GM19395 (cell line): Measurements from ENCODE around the gene PRKAB1.
A peak's percentile ranks its signal among the peaks of the same experiment; 100 is the strongest.

Source experiments
- ATAC-seq: cut with Tn5 transposase; IDR thresholded peaks from one replicate; pipeline ENCODE4 v1.9.1; 2021; ENCODE audit warnings: mild to moderate bottlenecking, moderate library complexity; ENCODE audit not compliant: unreplicated experiment

PRKAB1 gene

DNA sequence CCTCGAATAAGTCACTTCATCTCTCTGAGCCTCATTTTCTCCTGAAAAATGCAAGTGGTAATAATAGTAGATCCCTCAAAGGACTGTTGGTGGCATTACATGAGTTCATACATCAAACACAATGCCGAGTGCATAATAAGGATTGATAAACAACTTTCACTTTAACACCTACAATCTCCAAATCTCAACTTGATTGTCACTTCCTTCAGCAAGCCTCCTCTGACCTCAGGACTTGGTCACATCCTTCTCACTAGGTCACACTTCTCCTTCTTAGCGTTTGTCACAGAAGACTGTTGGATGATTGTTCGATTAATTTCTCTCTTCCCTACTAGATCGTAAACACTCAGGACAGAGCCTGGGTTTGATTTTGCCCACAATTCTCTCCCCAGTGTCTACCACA is 7.9 kb upstream of the PRKAB1 start:
- no peak for ATAC-seq

DNA sequence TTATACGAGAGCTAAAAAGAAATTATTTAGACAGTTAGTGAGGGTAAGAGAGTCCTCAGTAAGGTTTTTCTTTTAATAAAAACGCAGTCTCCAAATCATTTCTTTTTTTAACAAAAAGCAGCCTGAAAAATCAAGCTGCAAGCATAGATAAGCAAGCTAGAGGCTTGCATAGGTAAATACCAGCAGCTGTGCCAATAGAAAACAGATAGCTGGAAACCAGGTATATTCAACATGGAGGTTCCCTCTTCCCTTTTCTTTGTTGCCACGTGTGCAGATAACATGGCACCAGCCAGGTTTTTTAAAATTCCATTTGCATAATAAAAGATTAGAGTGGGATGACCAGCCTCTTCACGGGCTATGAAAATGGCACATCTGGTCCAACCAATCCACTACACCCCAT is 6.1 kb upstream of the PRKAB1 start:
- ATAC-seq = no peak

DNA sequence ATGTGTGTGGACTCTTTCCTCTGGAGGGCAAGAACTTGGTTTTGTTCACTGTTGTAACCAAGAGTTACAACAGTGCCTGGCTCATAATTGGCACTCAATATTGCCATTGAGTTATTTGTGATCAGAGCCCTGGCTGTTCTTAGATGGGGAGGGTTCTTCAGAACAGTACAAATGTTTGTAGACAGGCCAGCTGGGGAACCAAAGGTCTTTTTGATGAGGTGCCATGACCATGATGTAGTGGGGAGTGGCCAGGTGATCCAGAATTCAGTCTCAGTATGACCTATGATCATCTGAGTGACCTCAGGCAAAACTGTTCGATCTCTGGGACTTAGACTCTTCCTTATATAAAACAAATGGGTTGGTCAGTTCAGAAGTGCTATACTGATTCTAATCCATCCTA is 3.3 kb upstream of the PRKAB1 start:
- ATAC-seq = no peak

DNA sequence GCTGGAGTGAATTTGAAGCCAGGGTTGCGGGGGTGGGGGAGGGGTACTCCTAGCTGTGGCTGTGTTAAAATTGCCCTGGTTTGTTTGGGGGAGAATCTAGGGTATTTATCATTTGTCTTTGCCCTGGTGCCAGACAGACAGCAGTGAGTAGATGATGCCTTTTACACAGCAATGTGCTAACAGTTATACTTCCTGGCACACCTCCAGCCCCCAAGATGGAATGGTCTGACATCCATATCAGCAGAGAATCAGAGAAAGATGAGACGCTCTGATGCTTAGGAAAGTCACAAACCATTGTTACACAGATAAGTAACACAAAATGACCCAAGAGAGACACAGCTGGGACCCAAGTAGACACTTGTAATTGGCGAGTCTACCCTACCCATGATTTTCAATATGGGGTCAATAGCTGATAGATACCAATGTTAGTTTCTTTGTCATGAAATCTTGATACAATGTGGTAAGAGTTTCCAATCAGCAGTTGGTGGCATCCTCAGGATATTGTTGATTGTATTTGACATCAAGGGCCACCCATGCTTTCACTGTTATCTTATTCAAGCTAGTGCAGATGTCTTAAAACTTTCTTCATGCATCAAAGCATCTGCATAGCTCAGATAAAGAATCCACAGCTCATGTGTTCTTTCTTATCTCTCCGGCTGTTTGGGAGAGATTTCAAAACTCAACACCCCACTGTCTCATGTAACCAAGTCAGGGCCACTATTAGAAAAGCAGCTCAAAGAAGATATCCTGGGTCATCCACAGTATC is 2.6 kb upstream of the PRKAB1 start:
- no peak for ATAC-seq

DNA sequence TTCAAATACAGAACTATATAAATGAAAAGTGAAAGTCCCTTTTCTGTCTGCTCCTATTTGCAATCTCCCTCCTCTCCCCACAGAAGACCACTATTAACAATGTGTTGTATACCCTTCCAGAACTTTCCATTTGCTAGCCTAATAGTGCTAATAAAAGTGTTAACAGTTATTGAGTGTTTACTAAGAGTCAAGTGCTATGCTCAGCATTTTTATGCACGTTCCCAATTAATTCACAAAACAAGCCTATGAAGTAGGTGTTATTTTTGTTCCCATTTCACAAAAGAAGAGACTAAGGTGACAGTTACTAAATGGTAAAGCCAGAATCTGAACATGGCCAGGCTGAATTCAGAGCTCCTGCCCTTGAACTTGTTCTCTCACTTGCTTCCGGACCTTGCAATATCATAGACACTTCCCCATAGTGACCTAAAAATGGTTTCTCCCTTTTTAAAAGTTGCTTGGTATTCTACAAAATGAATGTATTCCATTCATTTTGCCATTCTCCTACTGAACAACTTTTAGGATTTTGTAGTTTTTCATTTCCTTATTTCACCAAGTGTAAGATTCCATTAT is 1.6 kb upstream of the PRKAB1 start:
- no peak for ATAC-seq

DNA sequence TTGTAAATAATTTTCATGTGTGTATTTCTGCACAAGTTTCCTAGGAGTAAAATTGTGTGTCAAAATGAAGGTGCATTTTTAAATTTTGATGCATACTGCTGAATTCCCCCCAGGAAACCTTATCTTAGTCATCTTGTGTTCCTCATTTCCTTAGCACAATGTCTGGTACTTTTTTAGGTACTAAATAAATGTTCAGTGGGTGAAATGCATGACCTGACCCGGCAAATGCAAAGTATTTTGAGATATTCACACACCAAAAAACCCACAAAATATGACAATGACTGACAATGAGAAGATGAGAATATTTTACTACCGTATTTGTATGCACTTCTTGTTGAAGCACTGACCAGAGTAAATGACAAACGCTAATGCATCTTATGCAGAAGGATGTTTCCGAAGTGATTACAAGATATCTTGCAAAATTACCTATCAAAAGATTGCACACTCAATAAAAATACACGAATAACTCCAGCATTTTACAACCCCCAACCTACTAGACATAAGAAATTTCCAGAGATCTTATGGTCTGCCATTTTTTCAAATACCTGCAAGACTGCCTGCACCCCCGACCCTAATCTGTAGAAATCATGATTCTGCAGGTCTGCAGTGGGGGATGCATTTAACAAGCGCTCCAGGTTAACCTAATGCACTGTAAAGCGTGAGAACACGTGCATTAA is 895 bp upstream of the PRKAB1 start:
- peak; percentile 33 for ATAC-seq

DNA sequence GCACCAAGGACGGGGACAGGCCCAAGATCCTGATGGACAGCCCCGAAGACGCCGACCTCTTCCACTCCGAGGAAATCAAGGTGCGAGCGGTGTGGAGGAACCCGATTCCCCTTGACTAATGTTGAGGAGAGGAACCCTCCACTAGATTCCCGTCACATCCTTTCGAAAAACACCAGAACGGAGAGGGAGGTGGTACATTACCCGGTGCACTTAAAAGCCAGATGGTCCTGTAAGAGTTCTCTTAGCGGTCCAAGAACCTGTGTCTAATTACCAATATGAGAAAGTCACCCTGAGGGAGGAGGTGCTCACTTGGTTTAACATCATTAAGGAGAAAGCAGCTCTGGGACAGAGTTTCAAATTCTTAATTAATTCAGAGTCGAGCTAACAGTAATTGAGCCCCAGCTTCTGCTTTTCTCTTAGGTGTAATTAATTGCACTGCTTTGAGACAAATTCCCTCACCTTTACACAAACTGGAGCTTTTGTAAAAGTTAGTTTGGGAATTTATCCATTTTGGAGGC is 450 bp downstream of the PRKAB1 start:
- ATAC-seq = no peak

DNA sequence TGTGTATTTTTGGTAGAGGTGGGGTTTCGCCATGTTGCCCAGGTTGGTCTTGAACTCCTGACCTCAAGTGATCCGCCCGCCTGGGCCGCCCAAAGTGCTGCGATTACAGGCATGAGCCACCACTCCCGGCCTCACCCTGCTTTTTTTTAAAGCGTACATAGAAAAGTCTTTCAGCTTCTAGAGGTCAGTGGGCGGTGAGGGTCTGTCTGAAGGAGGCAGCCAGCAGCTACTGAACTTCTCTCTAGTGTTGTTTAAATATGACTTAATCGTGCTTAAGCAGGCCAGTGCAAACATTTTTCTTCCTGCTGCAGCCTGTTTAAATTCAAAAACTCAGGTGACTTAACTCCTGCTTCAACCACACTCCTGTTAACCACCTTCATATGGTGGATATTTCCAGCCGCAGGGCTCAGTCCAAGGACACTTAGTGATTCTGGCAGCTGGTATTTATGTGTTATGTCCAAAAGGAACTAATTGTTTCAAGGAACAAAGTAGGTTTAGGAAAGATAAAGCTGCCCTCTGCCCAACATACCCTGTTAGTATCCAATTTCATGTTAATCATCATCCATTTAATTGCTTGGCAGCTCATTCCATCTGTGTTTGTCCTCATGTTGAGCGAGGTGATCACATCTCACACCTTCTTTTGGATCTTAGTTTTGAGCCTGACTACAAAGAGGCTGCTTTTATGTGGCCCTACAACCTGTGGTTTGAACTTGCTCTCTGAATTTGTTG is 2.0 kb downstream of the PRKAB1 start:
- no peak for ATAC-seq

DNA sequence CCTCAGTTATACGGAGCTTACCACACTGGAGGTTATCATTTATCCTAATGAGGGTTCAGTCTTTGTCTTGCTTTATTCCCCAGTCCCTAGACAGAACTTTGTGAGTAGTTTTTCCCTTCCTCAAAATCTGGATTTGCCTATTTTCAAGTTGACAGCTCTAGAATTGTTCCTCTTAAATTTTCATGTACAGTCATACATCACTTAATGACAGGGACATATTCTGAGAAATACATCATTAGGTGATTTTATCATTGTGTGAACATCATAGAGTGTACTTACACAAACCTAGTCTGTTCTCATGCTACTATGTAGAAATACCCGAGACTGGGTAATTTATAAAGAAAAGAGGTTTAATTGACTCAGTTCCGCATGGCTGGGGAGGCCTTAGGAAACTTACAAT is 3.1 kb downstream of the PRKAB1 start:
- ATAC-seq = no peak

DNA sequence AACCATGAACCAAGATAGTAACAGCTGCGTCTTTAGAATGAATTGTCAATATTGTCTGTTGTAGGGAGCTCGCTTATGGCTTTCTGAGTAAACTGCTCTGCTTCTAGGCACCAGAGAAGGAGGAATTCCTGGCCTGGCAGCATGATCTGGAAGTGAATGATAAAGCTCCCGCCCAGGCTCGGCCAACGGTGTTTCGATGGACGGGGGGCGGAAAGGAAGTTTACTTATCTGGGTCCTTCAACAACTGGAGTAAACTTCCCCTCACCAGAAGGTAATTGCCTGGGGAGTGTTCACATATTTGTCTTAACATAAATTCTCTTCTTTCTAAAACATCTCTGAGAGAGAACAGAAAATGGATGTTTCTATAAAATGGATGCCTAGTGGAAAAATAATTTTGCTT is 4.3 kb downstream of the PRKAB1 start:
- no peak for ATAC-seq

DNA sequence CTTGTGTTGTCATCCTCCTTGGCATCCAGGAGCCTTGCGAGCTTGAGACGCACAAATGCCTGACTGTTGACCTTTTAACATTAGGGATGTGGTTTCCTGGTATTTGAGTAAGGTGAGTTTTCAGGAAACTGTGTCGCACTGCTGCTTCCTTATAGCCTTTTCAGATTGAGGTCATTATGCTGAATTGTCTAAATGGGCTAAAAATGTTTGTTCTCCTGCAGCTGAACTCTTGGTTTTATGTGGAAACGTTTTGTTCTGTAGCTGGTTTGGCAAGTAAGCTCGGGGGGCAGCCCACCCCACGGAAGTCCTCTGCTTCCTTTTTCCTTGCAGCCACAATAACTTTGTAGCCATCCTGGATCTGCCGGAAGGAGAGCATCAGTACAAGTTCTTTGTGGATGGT is 5.7 kb downstream of the PRKAB1 start:
- ATAC-seq = no peak

DNA sequence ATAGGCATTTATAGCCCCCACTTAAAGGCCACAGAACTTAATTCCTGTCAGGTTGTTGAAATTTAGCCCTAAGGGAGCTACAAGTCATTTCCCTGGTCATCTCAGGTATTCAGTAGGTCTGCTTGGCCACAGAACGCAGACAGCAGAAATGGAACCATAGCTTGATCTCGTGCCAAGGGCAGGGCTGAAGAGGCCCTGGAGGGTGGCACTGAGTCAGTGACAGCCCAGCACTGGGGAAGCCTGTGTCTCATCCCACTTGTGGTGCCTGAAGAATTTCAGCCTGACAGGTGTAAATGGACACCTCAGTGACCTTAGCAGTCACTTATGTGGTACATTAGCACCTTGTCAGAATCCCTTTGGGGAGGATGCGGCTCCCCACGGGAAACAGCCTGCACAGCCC is 6.6 kb downstream of the PRKAB1 start:
- no peak for ATAC-seq

DNA sequence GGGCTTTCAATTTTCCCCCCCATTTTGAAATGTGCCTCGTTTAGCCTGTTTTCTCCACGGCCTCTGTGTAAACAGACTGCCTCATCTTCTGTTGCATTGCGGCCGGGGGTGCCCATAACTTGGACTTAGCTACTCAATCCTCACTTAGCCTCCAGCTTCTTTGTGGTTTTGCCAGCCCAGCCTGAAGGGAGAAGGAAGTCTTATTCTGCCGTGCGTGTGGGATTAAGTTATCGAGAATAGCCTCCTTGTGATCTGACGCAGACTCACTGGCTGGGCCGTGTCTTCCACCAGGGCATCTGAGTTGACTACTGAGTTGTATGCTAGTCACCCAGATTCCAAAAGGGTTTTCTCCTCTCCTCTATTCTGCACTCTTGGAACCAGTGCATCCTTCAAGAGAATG is 8.1 kb downstream of the PRKAB1 start:
- ATAC-seq = no peak

DNA sequence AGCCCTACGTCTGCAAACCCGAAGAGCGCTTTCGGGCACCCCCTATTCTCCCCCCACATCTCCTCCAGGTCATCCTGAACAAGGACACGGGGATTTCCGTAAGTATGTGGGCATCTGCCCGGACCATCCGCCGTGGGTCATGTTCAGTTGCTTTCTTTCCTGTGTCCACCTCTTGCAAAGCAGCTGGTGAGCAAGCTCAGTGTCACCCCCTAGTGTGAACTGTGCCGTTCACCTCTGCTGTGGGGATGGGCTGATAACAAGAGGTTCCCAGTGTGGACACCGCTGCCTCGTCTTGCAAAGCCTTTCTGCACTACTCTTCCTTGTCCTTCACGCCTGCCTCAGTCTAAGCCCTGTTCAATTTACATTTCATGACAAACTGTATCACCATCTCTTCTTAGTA is 8.6 kb downstream of the PRKAB1 start:
- ATAC-seq = no peak

DNA sequence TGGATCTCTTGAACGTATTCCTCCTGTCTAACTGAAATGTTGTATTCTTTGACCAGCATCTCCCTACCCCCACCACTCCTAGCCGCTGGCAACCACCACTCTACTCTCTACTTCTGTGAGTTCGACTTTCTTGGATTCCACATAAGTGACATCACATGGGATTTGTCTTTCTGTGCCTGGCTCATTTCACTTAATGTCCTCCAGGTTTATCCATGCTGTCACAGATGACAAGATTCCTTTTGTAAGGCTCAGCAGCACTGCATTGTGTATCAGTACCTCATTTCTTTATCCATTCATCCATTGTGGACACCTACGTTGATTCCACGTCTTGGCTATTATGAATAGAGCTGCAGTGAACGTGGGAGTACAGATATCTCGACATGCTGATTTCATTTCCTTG is 10.5 kb downstream of the PRKAB1 start:
- no peak for ATAC-seq

DNA sequence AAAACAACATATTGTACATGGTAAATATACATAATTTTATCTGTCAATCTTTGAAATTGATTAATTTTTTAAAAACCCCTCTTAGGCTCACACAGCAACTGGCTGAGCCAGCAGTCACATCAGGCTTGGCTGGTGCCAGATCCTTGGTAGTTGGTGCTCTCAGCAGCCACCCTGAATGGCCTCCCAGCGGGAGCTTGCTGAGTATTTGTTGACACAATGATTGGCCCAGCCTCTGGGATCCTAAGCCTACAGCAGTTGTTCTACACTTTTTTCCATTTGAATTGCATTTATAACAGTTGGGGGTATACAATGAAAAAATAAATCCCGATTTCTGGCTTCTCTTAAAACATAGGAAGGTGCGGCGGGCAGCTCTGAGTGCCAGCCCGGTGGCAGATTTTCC is 11.1 kb downstream of the PRKAB1 start:
- ATAC-seq = no peak

DNA sequence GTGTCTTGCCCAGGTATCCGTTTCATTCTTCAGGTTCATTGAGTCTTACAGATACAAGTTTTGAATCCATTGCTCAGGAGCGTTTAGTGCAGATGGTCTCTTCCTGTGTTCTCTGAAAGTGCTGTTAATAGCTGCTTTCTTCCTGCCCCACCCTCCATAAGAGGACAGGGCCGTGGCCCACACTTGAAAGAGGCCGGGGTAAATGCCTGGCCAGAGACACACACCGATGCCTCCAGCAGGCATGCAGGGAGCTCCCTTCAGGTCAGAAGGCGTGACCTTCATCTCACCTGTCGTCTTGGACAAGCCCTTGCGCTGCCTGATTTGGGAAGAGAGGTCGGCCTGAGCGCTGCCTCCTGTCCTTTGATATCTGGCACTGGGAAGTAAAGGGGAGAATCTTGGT is 11.6 kb downstream of the PRKAB1 start:
- no peak for ATAC-seq

DNA sequence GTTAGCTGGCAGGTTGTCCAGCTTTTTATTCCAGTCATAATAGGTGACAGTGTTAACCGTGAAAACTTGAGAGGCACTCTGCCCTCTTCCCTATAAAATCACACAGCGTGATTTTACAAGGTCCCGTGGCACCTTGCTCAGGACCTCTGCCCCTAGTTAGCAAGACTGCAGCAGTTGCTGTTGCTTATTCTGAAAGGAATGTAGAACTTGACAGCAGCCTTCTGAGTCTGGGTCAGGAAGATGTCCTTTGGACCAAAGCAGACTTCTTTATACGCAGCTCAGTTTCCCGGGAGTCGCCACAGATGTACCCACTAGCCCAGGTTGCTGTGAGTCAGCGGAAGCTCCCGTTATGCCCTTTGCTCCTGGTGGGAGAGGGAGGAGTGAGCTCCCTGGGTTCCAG is 13.2 kb downstream of the PRKAB1 start:
- ATAC-seq = no peak

DNA sequence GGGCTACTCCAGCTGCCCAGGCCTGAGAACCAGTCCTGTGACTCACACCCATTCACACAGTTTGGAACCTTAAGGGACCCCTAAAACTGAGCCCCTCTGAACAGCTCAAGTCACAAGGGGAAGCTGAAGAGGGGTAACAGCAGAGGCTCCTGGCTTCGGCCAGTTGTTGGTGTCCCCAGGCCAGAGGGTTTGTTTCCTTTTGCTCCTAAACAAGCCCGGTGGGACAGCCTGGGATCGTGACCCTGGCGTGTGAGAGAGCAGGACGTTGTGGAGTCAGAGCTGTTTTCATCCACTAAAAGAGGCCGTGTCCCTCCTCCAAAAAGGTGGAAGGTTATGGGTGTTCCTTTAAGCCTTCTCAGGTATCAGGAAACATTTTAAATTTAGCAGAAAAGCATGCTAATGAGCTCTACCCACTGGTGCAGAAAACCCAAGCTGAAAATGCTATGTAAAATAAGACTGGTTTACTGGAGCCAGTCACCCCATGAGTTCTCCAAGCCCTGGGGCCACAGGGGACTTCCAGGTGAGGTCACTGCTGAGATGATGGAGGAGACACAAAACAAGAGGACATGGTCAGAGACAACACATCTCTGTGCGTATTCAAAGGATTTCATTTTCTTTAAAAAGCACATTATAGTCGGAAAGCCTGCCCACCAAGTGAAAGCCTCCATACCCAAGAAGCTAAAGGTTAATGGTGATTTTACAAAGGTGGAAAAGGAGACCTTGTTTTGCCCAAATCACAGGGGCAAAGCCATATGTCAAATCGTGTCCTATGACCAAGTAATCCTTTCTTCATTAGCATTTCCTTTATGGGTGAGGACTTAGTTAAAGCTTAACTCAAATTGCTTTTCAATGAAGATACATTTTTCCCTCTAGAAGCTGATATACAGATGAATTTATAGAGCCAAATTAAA is 14.1 kb downstream of the PRKAB1 start:
- ATAC-seq = peak; percentile 53

DNA sequence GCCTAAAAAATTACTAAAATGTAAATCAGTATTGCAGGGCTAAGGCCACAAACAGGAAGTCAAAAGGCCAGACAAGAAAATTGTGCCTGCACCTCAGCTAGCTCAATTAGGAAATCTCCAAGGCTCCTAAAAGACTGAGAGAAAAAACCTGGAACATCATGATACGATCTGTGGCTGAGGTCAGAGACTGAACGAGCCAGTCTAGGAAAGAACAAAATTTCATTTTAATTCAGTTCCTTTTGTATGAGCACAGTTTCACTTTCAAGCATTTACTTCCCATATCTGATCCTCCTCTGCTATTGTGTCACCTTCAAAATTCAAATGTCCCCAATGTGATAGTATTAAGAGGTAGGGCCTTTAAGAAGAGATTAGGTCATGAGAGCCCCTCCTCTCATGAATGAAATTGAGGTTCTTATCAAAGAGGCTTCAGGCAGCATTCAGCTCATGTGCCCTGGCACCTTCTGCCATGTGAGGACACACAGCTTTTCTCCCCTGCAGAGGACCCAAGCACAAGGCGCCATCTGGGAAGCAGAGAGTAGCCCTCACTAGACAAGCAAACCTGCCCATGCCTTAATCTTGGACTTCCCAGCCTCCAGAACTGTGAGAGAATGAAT is 14.8 kb downstream of the PRKAB1 start:
- ATAC-seq = no peak
